Fibroblast of the aortic adventitia (primary cell): Measurements from ENCODE around the gene ARHGAP30. TPM values are rescaled to one million over a fixed set of nuclear protein-coding genes. Genes with fewer than 3 reads are reported as not detected.
"Not testable (repeated sequence)": the region's sequence is repeated elsewhere in the genome, so short reads cannot be mapped to it uniquely, and the experiment has no call there.

Experiments
- DNase-seq: peaks from one replicate; pipeline ENCODE4 v3.0.0-alpha.2; 2010; ENCODE audit warnings: low read depth
- H3K4me3 ChIP-seq: 2 replicates; pipeline ENCODE4 v1.5.1; 2011; ENCODE audit warnings: low read depth, mild to moderate bottlenecking, control low read depth, low read length, moderate library complexity
- total RNA-seq: library from RNA; depleted of rRNA; stranded (reverse); fragments of >200 nt; gene quantifications from 2 replicates; pipeline ENCODE4 v1.2.3, GENCODE V29; 2012; ENCODE audit warnings: low replicate concordance
- TF ChIP-seq, protein P1 (sequence below): IDR thresholded peaks from 2 replicates; pipeline ENCODE4 v1.5.1; 2011; ENCODE audit warnings: mild to moderate bottlenecking, low read length, control low read depth, inconsistent platforms; ENCODE audit not compliant: insufficient read depth

ARHGAP30 gene
- total RNA-seq, 1 donor: not detected

DNA sequence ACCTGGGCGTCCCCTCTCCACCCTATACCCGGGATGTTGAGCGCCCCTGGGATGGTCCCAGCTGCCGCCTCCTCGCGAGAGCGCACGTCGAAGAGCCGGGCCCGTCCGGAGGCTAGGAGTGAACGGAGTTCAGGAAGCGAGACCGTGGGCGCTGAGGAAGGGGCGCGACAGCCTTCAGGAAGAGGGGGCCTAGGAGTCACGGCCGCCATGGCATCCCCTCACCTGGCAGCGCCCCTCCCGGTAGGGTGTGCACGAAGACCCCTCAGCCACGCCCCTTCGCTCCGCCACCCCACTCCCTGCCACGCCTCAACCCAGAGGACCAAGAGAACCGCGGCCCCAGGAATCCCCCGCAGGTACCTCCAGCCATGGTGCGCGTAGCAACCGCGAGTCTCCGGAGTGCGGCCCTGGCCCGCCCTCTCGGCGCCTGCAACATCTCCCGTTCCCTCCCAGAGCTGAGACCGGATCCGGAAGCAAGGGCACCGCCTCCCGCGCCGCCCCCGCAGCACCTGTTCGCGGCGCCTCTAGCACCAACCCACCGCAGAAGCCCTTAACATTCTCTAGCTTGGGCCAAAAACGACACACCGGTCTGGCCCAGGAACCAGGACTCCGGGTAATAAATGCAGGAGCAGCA lies 31.1 kb downstream of the ARHGAP30 start, which contains the start of gene TSTD1:
TSS of gene TSTD1 (minus strand) at position 442 of the 631 bp plus-strand sequence. CDS start at position 367, 75 bp downstream.
- DNase-seq: no peak
- H3K4me3 ChIP-seq: peak within 1 kb of the TSS; percentile 62
- TF ChIP-seq, protein P1, sequence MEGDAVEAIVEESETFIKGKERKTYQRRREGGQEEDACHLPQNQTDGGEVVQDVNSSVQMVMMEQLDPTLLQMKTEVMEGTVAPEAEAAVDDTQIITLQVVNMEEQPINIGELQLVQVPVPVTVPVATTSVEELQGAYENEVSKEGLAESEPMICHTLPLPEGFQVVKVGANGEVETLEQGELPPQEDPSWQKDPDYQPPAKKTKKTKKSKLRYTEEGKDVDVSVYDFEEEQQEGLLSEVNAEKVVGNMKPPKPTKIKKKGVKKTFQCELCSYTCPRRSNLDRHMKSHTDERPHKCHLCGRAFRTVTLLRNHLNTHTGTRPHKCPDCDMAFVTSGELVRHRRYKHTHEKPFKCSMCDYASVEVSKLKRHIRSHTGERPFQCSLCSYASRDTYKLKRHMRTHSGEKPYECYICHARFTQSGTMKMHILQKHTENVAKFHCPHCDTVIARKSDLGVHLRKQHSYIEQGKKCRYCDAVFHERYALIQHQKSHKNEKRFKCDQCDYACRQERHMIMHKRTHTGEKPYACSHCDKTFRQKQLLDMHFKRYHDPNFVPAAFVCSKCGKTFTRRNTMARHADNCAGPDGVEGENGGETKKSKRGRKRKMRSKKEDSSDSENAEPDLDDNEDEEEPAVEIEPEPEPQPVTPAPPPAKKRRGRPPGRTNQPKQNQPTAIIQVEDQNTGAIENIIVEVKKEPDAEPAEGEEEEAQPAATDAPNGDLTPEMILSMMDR: no peak

DNA sequence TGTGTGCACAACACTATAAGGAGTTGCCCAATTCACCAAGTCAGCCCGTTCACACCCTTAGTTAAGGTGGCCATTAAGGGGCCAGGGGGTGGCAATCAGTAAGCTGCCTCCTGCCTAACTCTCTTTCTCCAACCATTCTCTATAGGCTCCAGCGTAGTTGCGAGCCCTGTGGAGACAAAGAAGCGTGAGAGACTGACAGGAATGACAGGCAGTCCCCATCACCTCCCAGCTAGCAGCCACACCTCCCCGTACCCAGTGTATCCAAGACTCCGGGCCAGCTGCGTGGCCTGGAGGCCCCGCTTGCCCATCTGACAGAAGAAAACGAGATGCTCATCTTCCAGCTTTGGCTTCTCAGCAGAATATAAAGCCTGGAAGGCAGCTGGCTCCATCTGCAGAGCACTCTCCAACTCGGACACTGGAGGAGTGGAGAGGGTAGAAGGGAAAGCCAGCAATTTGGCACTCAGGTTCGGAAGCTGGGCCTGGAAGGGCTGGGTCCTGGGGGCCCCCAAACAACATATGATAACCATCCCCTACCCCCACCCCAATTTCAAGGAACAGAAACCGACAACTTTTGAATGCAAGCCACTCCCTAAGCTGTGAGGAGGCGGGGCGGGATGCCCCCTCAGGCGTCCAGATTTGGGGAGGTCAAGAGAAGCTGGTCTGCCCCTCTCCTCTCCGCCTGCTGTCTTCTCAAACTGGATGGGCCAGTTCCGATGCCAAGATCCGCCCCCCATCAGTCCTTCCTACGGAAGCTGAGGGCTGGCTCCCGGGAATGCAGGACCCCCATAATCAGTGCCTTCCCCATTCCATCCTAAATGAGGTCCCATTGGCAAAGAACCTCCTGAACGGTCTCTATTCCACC lies 31.8 kb downstream of the ARHGAP30 start:
- H3K4me3 ChIP-seq: peak overlapping the region; percentile 62
- TF ChIP-seq, protein P1: no peak
- no peak for DNase-seq

DNA sequence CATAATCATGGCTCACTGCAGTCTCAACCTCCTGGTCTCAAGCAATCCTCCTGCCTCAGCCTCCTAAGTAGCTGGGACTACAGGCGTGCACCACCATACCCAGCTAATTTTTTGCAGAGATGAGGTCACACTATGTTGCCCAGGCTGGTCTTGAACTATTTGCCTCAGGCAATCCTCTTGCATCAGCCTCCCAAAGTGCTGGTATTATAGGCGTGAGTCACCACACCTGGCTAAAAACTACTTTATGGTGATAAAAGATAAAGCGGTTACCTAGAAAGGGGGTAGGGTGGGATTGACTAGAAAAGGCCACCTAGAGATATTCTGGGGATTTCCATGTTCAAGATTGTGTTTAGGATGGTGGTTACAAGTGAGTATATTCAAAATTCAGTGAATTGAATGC lies 35.9 kb downstream of the ARHGAP30 start:
- TF ChIP-seq, protein P1: no peak
- H3K4me3 ChIP-seq: no peak overlapping the region
- no peak for DNase-seq

DNA sequence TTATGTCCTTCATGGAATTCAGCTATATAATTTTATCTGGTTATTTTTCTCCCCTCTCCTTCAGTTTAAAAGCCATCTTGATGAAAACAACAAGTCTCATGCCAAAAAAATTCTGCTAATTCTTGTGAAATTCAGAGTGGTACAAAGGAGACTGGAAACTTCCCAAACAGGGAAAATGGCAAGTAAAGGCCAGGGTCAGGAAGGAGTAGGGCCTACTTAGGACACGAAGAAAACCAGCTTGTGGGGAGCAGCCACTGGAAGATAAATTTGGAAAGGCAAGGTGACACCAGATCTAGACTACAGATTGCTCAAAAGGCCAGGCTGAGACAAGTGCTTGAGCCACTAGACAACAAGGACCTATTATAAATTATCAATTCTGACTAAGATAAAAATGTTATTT lies 37.3 kb downstream of the ARHGAP30 start:
- no peak for DNase-seq

DNA sequence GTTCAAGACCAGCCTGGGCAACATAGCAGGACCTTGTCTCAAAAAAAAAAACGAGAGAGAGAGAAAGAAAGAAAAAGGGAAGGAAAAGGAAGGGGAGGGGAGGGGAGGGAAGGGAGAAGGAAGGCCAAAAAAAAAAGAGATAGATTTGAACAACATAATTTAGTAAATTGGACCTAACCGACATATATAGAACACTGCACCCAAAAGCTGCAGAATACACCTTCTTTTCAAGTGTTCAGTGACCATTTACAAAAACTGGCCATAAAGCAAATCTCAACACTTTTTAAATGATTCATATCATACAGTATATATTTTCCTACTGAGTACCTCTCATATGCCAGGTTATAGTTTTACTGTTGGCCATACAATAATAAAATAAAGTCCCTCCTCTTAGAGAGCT lies 37.8 kb downstream of the ARHGAP30 start:
- TF ChIP-seq, protein P1: no peak
- H3K4me3 ChIP-seq: no peak overlapping the region
- DNase-seq: no peak

More for the DNA sequence above, 37.3 kb downstream of the ARHGAP30 start:
- no peak overlapping the region for H3K4me3 ChIP-seq
- TF ChIP-seq, protein P1: no peak

GRCh38 chr1:161029466-161029865 lies 40.2 kb downstream of the ARHGAP30 start:
- not testable (repeated sequence) for H3K4me3 ChIP-seq, DNase-seq

GRCh38 chr1:161026954-161027353 lies 42.7 kb downstream of the ARHGAP30 start:
- DNase-seq, H3K4me3 ChIP-seq: not testable (repeated sequence)

DNA sequence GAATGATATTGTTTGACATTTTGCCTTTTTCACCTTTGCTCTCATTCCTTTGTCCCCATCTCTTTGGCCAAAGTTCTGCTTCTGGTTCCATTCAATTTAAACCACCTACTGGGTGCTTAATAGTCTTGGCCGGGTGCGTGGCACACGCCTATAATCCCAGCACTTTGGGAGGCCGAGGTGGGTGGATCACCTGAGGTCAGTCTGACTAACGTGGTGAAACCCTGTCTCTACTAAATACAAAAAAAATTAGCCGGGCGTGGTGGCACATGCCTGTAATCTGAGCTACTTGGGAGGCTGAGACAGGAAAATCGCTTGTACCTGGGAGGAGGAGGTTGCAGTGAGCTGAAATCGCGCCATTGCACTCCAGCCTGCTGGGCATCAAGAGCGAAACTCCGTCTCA lies 47.3 kb downstream of the ARHGAP30 start:
- H3K4me3 ChIP-seq, DNase-seq: not testable (repeated sequence)
